ENCODE results near the gene MACROD2.

MACROD2 gene

GRCh38 chr20:14727485-14728150, 732.3 kb downstream of the MACROD2 start:
- H3K27me3 ChIP-seq (ENCODE audit: insufficient read depth, insufficient read length): no peaks in the 10 kb centered on the region
- DNase-seq (ENCODE audit: low read depth, low spot score): no peak

DNA sequence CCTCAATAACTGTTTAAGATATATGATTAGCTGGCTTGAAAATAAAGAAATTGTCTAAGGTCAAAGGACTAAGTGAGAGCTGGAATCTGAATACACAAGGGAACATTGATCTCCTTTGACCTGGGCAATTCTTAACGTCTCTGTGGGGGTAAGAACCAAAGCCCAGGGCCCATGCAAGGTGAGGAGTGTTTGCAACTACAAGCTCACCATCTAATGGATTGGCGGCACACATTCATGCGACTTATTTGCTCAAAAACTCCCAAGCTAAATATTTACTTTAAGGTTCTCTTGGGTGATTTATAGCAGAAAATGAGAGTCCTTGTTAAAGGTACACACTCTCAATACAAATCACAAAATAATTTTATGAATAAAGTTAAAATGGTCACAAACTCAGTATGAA, 734.1 kb downstream of the MACROD2 start:
- Histone ChIP-seq H3K9ac (ENCODE audit: insufficient read length, low read depth) (no peak overlapping the region), H3K36me3 (ENCODE audit: insufficient read depth, insufficient read length, low read length) (no peaks in the 10 kb centered on the region), H3K4me3 (ENCODE audit: insufficient read length, low read depth) (no peak overlapping the region), H3K27me3 (ENCODE audit: insufficient read depth, insufficient read length) (no peaks in the 10 kb centered on the region), H3K9me3 (ENCODE audit: insufficient read depth, low read length) (no peaks in the 10 kb centered on the region), H3K4me1 (ENCODE audit: insufficient read depth, insufficient read length) (no peaks in the 10 kb centered on the region)
- DNase-seq (ENCODE audit: low read depth, low spot score): no peak
- TF ChIP-seq SUZ12 (IDR thresholded peaks at IDR 0.05; ENCODE audit: extremely low read depth, insufficient read depth, insufficient read length) (no peak), YY1 (IDR thresholded peaks at IDR 0.05; ENCODE audit: insufficient read depth, insufficient read length) (no peak), ZNF274 (IDR thresholded peaks at IDR 0.05; ENCODE audit: low read depth, low read length) (no peak)

More at GRCh38 chr20:14727485-14728150, 732.3 kb downstream of the MACROD2 start:
- no peak overlapping the region for H3K9ac ChIP-seq (ENCODE audit: insufficient read length, low read depth)
- no peak overlapping the region for H3K4me3 ChIP-seq (ENCODE audit: insufficient read length, low read depth)
- H3K9me3 ChIP-seq (ENCODE audit: insufficient read depth, low read length): no peaks in the 10 kb centered on the region
- no peaks in the 10 kb centered on the region for H3K36me3 ChIP-seq (ENCODE audit: insufficient read depth, insufficient read length, low read length)
- H3K4me1 ChIP-seq (ENCODE audit: insufficient read depth, insufficient read length): no peaks in the 10 kb centered on the region
- no peak for TF ChIP-seq SUZ12 (IDR thresholded peaks at IDR 0.05; ENCODE audit: extremely low read depth, insufficient read depth, insufficient read length)
- no peak for TF ChIP-seq ZNF274 (IDR thresholded peaks at IDR 0.05; ENCODE audit: low read depth, low read length)
- no peak for TF ChIP-seq YY1 (IDR thresholded peaks at IDR 0.05; ENCODE audit: insufficient read depth, insufficient read length)

DNA sequence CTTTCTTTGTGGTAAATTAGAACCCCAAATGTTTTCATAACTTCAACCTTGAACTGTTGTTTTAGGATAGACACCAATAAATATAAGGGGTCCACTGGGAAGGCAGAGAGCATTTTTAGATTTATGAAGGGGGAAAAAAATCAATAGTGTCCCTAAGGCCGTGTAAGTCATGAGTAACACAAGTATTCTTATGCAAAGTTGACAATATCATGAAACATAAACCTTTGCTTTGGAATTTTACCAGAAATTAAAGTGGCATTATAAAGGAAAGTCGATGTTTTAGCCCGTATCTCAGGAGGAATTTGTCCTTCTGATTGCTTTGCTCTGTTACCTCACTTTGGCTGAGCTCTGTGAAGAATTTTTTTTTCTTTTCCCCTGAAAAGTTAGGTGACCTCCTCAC, 737.0 kb downstream of the MACROD2 start:
- H3K9ac ChIP-seq (ENCODE audit: insufficient read length, low read depth): no peak overlapping the region
- no peaks in the 10 kb centered on the region for H3K27me3 ChIP-seq (ENCODE audit: insufficient read depth, insufficient read length)
- DNase-seq (ENCODE audit: low read depth, low spot score): no peak
- no peak overlapping the region for H3K4me3 ChIP-seq (ENCODE audit: insufficient read length, low read depth)
- no peaks in the 10 kb centered on the region for H3K9me3 ChIP-seq (ENCODE audit: insufficient read depth, low read length)
- no peaks in the 10 kb centered on the region for H3K36me3 ChIP-seq (ENCODE audit: insufficient read depth, insufficient read length, low read length)
- no peaks in the 10 kb centered on the region for H3K4me1 ChIP-seq (ENCODE audit: insufficient read depth, insufficient read length)
- TF ChIP-seq ZNF274 (IDR thresholded peaks at IDR 0.05; ENCODE audit: low read depth, low read length) (no peak), SUZ12 (IDR thresholded peaks at IDR 0.05; ENCODE audit: extremely low read depth, insufficient read depth, insufficient read length) (no peak), YY1 (IDR thresholded peaks at IDR 0.05; ENCODE audit: insufficient read depth, insufficient read length) (no peak)

- no peak for DNase-seq (ENCODE audit: low read depth, low spot score)
- H3K4me3 ChIP-seq (ENCODE audit: insufficient read length, low read depth): no peak overlapping the region
- no peak overlapping the region for H3K9ac ChIP-seq (ENCODE audit: insufficient read length, low read depth)
- H3K36me3 ChIP-seq (ENCODE audit: insufficient read depth, insufficient read length, low read length): no peaks in the 10 kb centered on the region
- H3K9me3 ChIP-seq (ENCODE audit: insufficient read depth, low read length): no peaks in the 10 kb centered on the region
- TF ChIP-seq SUZ12 (IDR thresholded peaks at IDR 0.05; ENCODE audit: extremely low read depth, insufficient read depth, insufficient read length) (no peak), YY1 (IDR thresholded peaks at IDR 0.05; ENCODE audit: insufficient read depth, insufficient read length) (no peak), ZNF274 (IDR thresholded peaks at IDR 0.05; ENCODE audit: low read depth, low read length) (no peak)
- no peaks in the 10 kb centered on the region for H3K27me3 ChIP-seq (ENCODE audit: insufficient read depth, insufficient read length)
- no peaks in the 10 kb centered on the region for H3K4me1 ChIP-seq (ENCODE audit: insufficient read depth, insufficient read length)
Observed at GRCh38 chr20:14732996-14733395, 737.7 kb downstream of the MACROD2 start.

- no peak for DNase-seq (ENCODE audit: low read depth, low spot score)
- Histone ChIP-seq H3K9ac (ENCODE audit: insufficient read length, low read depth) (no peak overlapping the region), H3K4me3 (ENCODE audit: insufficient read length, low read depth) (no peak overlapping the region), H3K4me1 (ENCODE audit: insufficient read depth, insufficient read length) (no peaks in the 10 kb centered on the region), H3K27me3 (ENCODE audit: insufficient read depth, insufficient read length) (no peaks in the 10 kb centered on the region), H3K36me3 (ENCODE audit: insufficient read depth, insufficient read length, low read length) (no peaks in the 10 kb centered on the region), H3K9me3 (ENCODE audit: insufficient read depth, low read length) (no peaks in the 10 kb centered on the region)
- no peak for TF ChIP-seq YY1 (IDR thresholded peaks at IDR 0.05; ENCODE audit: insufficient read depth, insufficient read length)
- TF ChIP-seq ZNF274 (IDR thresholded peaks at IDR 0.05; ENCODE audit: low read depth, low read length): no peak
- no peak for TF ChIP-seq SUZ12 (IDR thresholded peaks at IDR 0.05; ENCODE audit: extremely low read depth, insufficient read depth, insufficient read length)
Observed at GRCh38 chr20:14740380-14740779, 745.1 kb downstream of the MACROD2 start.

DNA sequence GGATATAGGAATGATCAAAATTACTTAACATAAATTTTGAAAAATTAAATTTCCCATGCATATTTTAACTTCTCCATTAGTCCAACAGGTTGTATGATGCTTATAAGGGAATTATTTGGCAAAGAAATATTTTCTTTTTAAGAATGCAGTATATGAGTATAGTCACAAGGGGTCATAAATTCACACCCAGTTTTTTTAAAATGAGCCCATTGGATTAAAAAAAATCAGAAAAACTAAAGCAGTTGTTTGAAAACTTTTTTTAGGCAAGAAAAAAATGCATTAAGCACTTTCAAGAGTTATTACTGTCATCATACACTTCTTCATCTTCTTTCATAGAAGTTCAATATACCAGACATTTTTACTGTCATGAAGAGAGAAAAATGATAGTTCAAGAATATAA, 746.3 kb downstream of the MACROD2 start:
- no peak for TF ChIP-seq SUZ12 (IDR thresholded peaks at IDR 0.05; ENCODE audit: extremely low read depth, insufficient read depth, insufficient read length)
- TF ChIP-seq YY1 (IDR thresholded peaks at IDR 0.05; ENCODE audit: insufficient read depth, insufficient read length): no peak
- TF ChIP-seq ZNF274 (IDR thresholded peaks at IDR 0.05; ENCODE audit: low read depth, low read length): no peak
- no peak overlapping the region for H3K9ac ChIP-seq (ENCODE audit: insufficient read length, low read depth)
- H3K36me3 ChIP-seq (ENCODE audit: insufficient read depth, insufficient read length, low read length): no peaks in the 10 kb centered on the region
- H3K9me3 ChIP-seq (ENCODE audit: insufficient read depth, low read length): no peaks in the 10 kb centered on the region
- no peak overlapping the region for H3K4me3 ChIP-seq (ENCODE audit: insufficient read length, low read depth)
- no peak for DNase-seq (ENCODE audit: low read depth, low spot score)
- H3K4me1 ChIP-seq (ENCODE audit: insufficient read depth, insufficient read length): no peaks in the 10 kb centered on the region
- no peaks in the 10 kb centered on the region for H3K27me3 ChIP-seq (ENCODE audit: insufficient read depth, insufficient read length)

GRCh38 chr20:14744723-14745122, 749.4 kb downstream of the MACROD2 start:
- Histone ChIP-seq H3K4me1 (ENCODE audit: insufficient read depth, insufficient read length) (no peaks in the 10 kb centered on the region), H3K27me3 (ENCODE audit: insufficient read depth, insufficient read length) (no peaks in the 10 kb centered on the region), H3K36me3 (ENCODE audit: insufficient read depth, insufficient read length, low read length) (no peaks in the 10 kb centered on the region), H3K9ac (ENCODE audit: insufficient read length, low read depth) (no peak overlapping the region), H3K4me3 (ENCODE audit: insufficient read length, low read depth) (no peak overlapping the region), H3K9me3 (ENCODE audit: insufficient read depth, low read length) (no peaks in the 10 kb centered on the region)
- no peak for DNase-seq (ENCODE audit: low read depth, low spot score)
- TF ChIP-seq ZNF274 (IDR thresholded peaks at IDR 0.05; ENCODE audit: low read depth, low read length): no peak
- TF ChIP-seq YY1 (IDR thresholded peaks at IDR 0.05; ENCODE audit: insufficient read depth, insufficient read length): no peak
- TF ChIP-seq SUZ12 (IDR thresholded peaks at IDR 0.05; ENCODE audit: extremely low read depth, insufficient read depth, insufficient read length): no peak
